Measurements from ENCODE around the gene VPREB3.

DNA sequence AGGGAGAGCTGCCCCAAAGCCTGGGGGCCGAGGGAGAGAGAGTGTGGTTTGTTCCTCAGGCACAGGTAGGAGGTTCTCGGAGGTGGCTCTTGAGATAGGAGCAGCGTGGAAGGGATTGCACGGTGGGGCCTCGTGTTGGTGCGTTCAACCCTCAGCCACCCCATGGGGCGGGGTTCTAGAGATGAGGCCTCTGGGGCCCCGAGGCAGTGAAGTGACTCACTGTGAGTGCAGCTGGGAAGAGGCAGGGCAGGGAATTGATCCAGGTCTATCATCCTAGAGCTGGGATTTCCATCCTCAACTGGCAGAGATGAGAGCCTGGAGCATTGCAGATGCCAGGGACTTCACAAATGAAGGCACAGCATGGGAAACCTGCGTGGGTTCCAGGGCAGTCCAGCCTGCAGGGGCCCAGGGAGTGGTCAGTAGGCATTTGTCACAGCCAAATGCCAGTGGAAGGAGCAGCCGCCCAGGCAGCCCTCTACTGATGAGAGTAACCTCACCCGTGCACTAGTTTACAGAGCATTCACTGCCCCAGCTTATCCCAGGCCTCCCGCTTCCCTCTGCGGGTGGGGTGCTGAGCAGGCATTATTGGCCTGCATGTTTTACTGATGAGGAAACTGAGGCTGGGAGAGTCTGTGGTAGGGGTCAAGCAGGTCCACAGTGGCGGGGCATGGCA is 27.4 kb upstream of the VPREB3 start:
- TF ChIP-seq CTCF (IDR thresholded peaks at IDR 0.05), result no peak
- TF ChIP-seq SIN3A (IDR thresholded peaks at IDR 0.05; ENCODE audit: borderline replicate concordance, insufficient read depth, low read depth, low read length), result no peak
- TF ChIP-seq REST (IDR thresholded peaks at IDR 0.05; ENCODE audit: insufficient read depth in 1 of 2, low read depth in 2 of 2, low read length in 1 of 2), result no peak
- no peak for TF ChIP-seq TCF7L2 (IDR thresholded peaks at IDR 0.05; ENCODE audit: low read depth, low read length)

Data from Panc1 (cell line).